Activated naive CD8-positive, alpha-beta T cell treated with anti-CD3 and anti-CD28 coated beads for 36 hours (primary cell): ENCODE results near the gene TAS2R50. TPM values are rescaled to one million over a fixed set of nuclear protein-coding genes. Genes with fewer than 3 reads are reported as not detected.

Source experiments
- DNase-seq: peaks from one replicate; pipeline ENCODE4 v3.0.0; 2021
- H3K27ac Mint-ChIP-seq: one replicate; pipeline ENCODE4 v1.8.0; 2022; ENCODE audit warnings: mild to moderate bottlenecking, moderate library complexity, mixed read lengths
- H3K27me3 Mint-ChIP-seq: one replicate; pipeline ENCODE4 v1.8.0; 2022; ENCODE audit warnings: mild to moderate bottlenecking, mixed read lengths
- H3K36me3 Mint-ChIP-seq: one replicate; pipeline ENCODE4 v1.8.0; 2021; ENCODE audit warnings: mild to moderate bottlenecking, mixed read lengths
- H3K4me1 Mint-ChIP-seq: one replicate; pipeline ENCODE4 v1.8.0; 2021; ENCODE audit warnings: mixed read lengths
- H3K4me3 Mint-ChIP-seq: one replicate; pipeline ENCODE4 v1.8.0; 2022; ENCODE audit warnings: mild to moderate bottlenecking, moderate library complexity, mixed read lengths
- H3K9me3 Mint-ChIP-seq: one replicate; pipeline ENCODE4 v1.8.0; 2022; ENCODE audit warnings: mixed read lengths
- total RNA-seq, 2 experiments: library from RNA; stranded (reverse); gene quantifications; one replicate each; pipeline ENCODE4 v1.2.3, GENCODE V29; 2021

TAS2R50 gene
- total RNA-seq, 2 experiments from 2014 or later, result 0.36 to 0.37 TPM

- no peak for DNase-seq
- Mint-ChIP-seq H3K4me1 (peaks cover 3% of the 10 kb centered on the region), H3K27ac (peak overlapping the region; percentile 56), H3K27me3 (no peaks in the 10 kb centered on the region), H3K4me3 (no peak overlapping the region), H3K9me3 (no peaks in the 10 kb centered on the region), H3K36me3 (peaks cover 19% of the 10 kb centered on the region)
Observed at GRCh38 chr12:10968765-10969456, 17.8 kb downstream of the TAS2R50 start.

DNA sequence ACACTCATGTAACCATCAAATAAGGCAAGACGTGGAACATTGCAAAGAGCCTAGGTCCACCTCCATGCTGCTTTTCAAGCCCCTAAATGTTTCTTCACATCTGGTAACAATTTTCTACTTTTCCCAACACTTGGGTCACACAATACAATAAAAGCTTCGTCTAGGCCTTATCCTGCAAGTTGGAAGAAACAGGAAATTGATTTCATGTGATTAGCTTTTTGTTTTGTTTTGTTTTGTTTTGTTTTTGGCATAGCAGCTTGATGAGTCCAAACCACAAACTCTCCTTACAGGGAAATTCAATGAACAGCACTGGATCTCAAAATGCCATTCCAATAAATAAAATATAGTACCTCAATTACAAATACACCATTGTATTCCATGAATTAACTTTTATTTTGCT, 19.3 kb downstream of the TAS2R50 start:
- no peaks in the 10 kb centered on the region for H3K9me3 Mint-ChIP-seq
- H3K27me3 Mint-ChIP-seq, result no peaks in the 10 kb centered on the region
- no peak overlapping the region for H3K4me3 Mint-ChIP-seq
- no peak overlapping the region for H3K27ac Mint-ChIP-seq
- no peak for DNase-seq
- H3K4me1 Mint-ChIP-seq, result peaks cover 3% of the 10 kb centered on the region
- peaks cover 15% of the 10 kb centered on the region for H3K36me3 Mint-ChIP-seq

DNA sequence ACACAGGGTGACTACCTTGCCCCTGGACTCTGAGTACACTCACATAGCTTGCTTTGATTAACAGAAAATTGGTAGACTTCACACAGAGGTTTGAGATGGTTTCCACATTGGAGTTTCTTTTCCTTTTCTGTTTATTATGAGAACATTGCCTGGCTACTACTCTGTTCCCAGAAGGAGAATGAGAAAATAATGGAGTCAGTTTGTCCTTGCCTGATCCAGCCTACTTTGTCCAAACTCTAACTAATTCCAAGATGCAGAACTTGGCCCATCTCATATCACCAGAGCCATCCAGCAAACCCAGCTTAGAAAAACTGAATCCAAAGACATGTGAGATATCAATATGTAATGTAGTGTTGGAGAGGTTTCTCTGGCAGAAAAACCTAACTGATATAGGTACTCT, 20.4 kb downstream of the TAS2R50 start:
- no peak for DNase-seq
- Mint-ChIP-seq H3K27ac (no peak overlapping the region), H3K36me3 (peaks cover 20% of the 10 kb centered on the region), H3K27me3 (no peaks in the 10 kb centered on the region), H3K4me1 (peaks cover 5% of the 10 kb centered on the region), H3K9me3 (no peaks in the 10 kb centered on the region), H3K4me3 (no peak overlapping the region)

GRCh38 chr12:10965476-10965875, 21.2 kb downstream of the TAS2R50 start:
- Mint-ChIP-seq H3K4me1 (peaks cover 12% of the 10 kb centered on the region), H3K27me3 (no peaks in the 10 kb centered on the region), H3K27ac (no peak overlapping the region), H3K9me3 (no peaks in the 10 kb centered on the region), H3K36me3 (peaks cover 20% of the 10 kb centered on the region), H3K4me3 (no peak overlapping the region)
- DNase-seq, result no peak

GRCh38 chr12:10960211-10960610, 26.5 kb downstream of the TAS2R50 start:
- DNase-seq, result no peak
- no peaks in the 10 kb centered on the region for H3K27me3 Mint-ChIP-seq
- no peak overlapping the region for H3K4me3 Mint-ChIP-seq
- H3K4me1 Mint-ChIP-seq, result peaks cover 26% of the 10 kb centered on the region
- peaks cover 37% of the 10 kb centered on the region for H3K36me3 Mint-ChIP-seq
- H3K27ac Mint-ChIP-seq, result no peak overlapping the region
- H3K9me3 Mint-ChIP-seq, result peaks cover 14% of the 10 kb centered on the region

GRCh38 chr12:10959804-10960203, 26.9 kb downstream of the TAS2R50 start:
- Mint-ChIP-seq H3K4me3 (no peak overlapping the region), H3K4me1 (peaks cover 26% of the 10 kb centered on the region), H3K9me3 (peaks cover 17% of the 10 kb centered on the region), H3K36me3 (peaks cover 40% of the 10 kb centered on the region), H3K27ac (no peak overlapping the region), H3K27me3 (no peaks in the 10 kb centered on the region)
- DNase-seq, result no peak

GRCh38 chr12:10957741-10958140, 29.0 kb downstream of the TAS2R50 start:
- Mint-ChIP-seq H3K36me3 (peaks cover 49% of the 10 kb centered on the region), H3K27me3 (no peaks in the 10 kb centered on the region)

GRCh38 chr12:10956085-10956484, 30.6 kb downstream of the TAS2R50 start:
- Mint-ChIP-seq H3K4me1 (peaks cover 28% of the 10 kb centered on the region), H3K9me3 (peaks cover 25% of the 10 kb centered on the region), H3K27ac (no peak overlapping the region), H3K4me3 (no peak overlapping the region), H3K27me3 (no peaks in the 10 kb centered on the region), H3K36me3 (peaks cover 47% of the 10 kb centered on the region)
- no peak for DNase-seq

More at GRCh38 chr12:10957741-10958140, 29.0 kb downstream of the TAS2R50 start:
- DNase-seq, result no peak
- H3K4me3 Mint-ChIP-seq, result no peak overlapping the region
- peaks cover 25% of the 10 kb centered on the region for H3K9me3 Mint-ChIP-seq
- no peak overlapping the region for H3K27ac Mint-ChIP-seq
- H3K4me1 Mint-ChIP-seq, result peaks cover 32% of the 10 kb centered on the region

- H3K4me1 Mint-ChIP-seq, result peaks cover 14% of the 10 kb centered on the region
- H3K27me3 Mint-ChIP-seq, result no peaks in the 10 kb centered on the region
- no peak for DNase-seq
- no peak overlapping the region for H3K4me3 Mint-ChIP-seq
- peaks cover 35% of the 10 kb centered on the region for H3K9me3 Mint-ChIP-seq
- peaks cover 56% of the 10 kb centered on the region for H3K36me3 Mint-ChIP-seq
- no peak overlapping the region for H3K27ac Mint-ChIP-seq
Observed at GRCh38 chr12:10952645-10953044, 34.1 kb downstream of the TAS2R50 start.

DNA sequence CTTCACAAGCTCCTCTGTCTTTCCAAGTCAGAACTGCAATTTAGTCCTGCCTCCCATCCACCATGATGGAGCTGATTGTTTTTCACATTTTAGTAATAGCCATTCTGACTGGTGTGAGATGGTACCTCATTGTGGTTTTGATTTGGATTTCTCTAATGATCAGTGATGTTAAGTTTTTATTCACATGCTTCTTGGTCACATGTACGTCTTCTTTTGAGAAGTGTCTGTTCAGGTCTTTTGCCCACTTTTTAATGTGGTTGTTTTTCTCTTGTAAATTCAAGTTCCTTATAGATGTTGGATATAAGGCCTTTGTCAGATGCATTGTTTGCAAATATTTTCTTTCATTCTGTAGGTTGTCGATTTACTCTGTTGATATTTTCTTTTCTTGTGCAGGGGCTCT, 43.5 kb downstream of the TAS2R50 start:
- DNase-seq, result no peak
- H3K36me3 Mint-ChIP-seq, result peaks cover 25% of the 10 kb centered on the region
- H3K9me3 Mint-ChIP-seq, result peaks cover 21% of the 10 kb centered on the region
- no peak overlapping the region for H3K4me3 Mint-ChIP-seq
- H3K27ac Mint-ChIP-seq, result no peak overlapping the region
- no peaks in the 10 kb centered on the region for H3K27me3 Mint-ChIP-seq
- H3K4me1 Mint-ChIP-seq, result peaks cover 2% of the 10 kb centered on the region

DNA sequence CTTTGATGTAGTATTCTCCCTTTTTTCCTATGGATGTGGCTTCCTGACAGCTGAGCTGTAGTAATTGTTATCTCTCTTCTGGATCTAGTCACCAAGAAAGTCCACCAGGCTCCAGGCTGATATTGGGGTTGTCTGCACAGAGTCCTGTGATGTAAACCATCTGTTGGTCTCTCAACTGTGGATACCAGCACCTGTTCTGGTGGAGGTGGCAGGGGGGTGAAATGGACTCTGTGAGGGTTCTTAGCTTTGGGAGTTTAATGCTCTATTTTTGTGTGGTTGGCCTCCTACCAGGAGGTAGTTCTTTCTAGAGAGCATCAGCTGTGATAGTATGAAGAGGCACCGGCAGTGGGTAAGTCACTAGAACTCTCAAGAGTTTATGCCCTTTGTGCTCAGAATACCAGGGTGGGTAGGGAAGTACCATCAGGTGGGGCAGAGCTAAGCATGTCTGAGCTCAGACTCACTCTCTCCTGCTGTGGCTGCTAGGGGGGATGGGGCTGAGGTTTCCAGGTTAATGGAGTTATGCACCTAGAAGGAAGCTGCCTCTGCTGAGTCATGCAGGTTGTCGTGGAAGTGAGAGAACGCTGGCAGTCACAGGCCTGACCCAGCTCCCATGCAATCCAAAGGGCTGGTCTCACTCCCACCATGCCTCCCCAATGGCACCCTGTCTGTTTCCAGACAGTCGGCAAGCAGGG, 44.6 kb downstream of the TAS2R50 start:
- no peak overlapping the region for H3K27ac Mint-ChIP-seq
- peaks cover 13% of the 10 kb centered on the region for H3K9me3 Mint-ChIP-seq
- no peaks in the 10 kb centered on the region for H3K27me3 Mint-ChIP-seq
- peaks cover 15% of the 10 kb centered on the region for H3K36me3 Mint-ChIP-seq
- DNase-seq, result no peak
- H3K4me3 Mint-ChIP-seq, result no peak overlapping the region
- peaks cover 2% of the 10 kb centered on the region for H3K4me1 Mint-ChIP-seq

GRCh38 chr12:10941369-10941768, 45.3 kb downstream of the TAS2R50 start:
- Mint-ChIP-seq H3K4me3 (no peak overlapping the region), H3K9me3 (peaks cover 10% of the 10 kb centered on the region), H3K4me1 (peaks cover 2% of the 10 kb centered on the region)

DNA sequence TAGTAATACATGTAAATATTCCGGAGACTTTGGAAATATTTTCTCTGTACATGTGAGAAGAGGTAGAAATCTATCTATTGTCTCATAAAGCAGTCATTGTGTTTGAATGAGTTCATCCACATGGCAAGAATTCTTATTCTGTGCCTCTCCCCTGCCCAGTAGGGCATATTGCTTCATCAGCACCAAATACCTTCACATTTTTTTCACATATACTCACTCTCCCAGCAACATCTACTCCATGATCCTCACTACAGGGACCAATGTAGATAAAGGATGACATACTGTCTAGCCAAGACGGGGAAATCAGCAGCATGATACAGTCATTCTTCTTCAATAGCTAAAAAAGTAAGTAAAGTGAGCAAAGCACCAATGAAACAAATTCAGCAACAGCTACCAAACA, 46.3 kb downstream of the TAS2R50 start:
- Mint-ChIP-seq H3K4me3 (no peak overlapping the region), H3K27me3 (no peaks in the 10 kb centered on the region), H3K4me1 (peaks cover 2% of the 10 kb centered on the region), H3K9me3 (peaks cover 6% of the 10 kb centered on the region), H3K27ac (no peak overlapping the region), H3K36me3 (peaks cover 12% of the 10 kb centered on the region)
- DNase-seq, result no peak

More at GRCh38 chr12:10941369-10941768, 45.3 kb downstream of the TAS2R50 start:
- no peak for DNase-seq
- Mint-ChIP-seq H3K27me3 (no peaks in the 10 kb centered on the region), H3K36me3 (peaks cover 12% of the 10 kb centered on the region), H3K27ac (no peak overlapping the region)

DNA sequence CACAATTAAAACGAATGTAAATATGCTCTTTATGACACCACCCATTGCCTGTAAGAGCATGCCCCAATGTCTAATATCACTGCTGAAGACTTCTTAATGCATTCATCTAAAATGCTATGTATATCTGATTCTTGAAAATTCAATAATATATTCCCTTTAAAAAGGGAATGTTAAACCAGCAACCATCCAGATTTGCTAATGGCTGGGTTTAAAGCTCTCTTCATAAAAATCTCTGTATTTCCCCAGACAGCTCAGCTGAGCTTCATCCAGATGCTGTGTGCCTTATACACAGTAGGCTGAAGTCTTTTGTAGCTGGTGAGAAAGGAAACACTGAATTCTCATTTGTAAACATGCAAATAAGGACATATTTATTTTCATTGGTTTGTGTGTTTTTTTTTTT, 47.5 kb downstream of the TAS2R50 start, which contains the start of gene TAS2R14:
TAS2R14 (minus strand) TSS at position 101 of the 400 bp plus-strand sequence; CDS start at position 45, 56 bp downstream.
- H3K36me3 Mint-ChIP-seq, result peaks cover 7% of the 10 kb centered on the region
- H3K27ac Mint-ChIP-seq, result no peak within 1 kb of the TSS
- no peak within 1 kb of the TSS for H3K4me3 Mint-ChIP-seq
- peaks cover under 1% of the 10 kb centered on the region for H3K9me3 Mint-ChIP-seq
- no peak for DNase-seq
- H3K27me3 Mint-ChIP-seq, result no peaks in the 10 kb centered on the region
- peaks cover 2% of the 10 kb centered on the region for H3K4me1 Mint-ChIP-seq

DNA sequence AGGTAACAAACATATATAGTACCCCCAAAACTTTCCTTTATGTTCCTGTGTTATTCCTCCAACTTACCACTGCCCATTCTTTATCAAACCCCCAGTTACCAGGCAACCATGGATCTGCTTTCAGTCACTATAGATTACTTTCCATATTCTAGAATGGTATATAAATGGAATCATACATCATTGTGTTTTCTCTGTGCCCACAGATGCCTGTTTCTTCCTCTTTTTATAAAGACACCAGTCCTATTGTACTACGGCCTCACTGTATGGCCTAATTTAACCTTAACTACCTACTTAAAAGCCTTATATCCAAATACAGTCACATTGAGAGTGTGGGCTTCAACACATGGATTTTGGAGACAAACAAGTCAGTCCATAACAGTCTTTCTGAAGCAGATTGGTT, 50.2 kb downstream of the TAS2R50 start:
- no peak for DNase-seq
- Mint-ChIP-seq H3K4me3 (no peak overlapping the region), H3K27ac (no peak overlapping the region), H3K27me3 (no peaks in the 10 kb centered on the region), H3K4me1 (no peaks in the 10 kb centered on the region), H3K9me3 (no peaks in the 10 kb centered on the region), H3K36me3 (peaks cover under 1% of the 10 kb centered on the region)
